ENCODE results near the gene SORCS3.

The SORCS3 gene

GRCh38 chr10:104659809-104660208 lies 18.7 kb downstream of the SORCS3 start:
- DNase-seq (ENCODE audit: insufficient read length, low spot score), result no peak
- no peak for FAIRE-seq
- TF ChIP-seq CTCF (IDR thresholded peaks at IDR 0.05; ENCODE audit: insufficient read depth, missing control alignments), result no peak

DNA sequence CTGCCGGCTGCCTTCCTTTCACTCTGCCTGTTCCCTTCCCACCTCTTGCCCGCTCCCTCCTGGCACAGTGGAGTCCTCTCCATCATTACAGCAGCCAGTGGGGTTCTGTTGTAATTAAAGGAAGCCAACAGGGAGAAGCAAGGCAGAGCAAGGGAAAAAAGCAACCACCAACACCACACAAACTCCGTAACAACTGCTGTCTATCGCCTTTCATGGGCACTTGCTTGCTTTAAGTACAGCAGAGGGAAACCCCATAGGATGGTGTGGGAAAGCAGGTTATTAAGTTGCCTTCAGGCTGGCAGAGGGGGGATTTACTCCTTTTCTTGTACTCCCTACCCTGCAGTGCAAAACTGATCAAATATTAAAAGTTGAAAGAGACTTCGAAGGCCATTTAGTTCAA lies 22.0 kb downstream of the SORCS3 start:
- no peak for FAIRE-seq
- DNase-seq (ENCODE audit: insufficient read length, low spot score), result no peak
- TF ChIP-seq CTCF (IDR thresholded peaks at IDR 0.05; ENCODE audit: insufficient read depth, missing control alignments), result no peak

DNA sequence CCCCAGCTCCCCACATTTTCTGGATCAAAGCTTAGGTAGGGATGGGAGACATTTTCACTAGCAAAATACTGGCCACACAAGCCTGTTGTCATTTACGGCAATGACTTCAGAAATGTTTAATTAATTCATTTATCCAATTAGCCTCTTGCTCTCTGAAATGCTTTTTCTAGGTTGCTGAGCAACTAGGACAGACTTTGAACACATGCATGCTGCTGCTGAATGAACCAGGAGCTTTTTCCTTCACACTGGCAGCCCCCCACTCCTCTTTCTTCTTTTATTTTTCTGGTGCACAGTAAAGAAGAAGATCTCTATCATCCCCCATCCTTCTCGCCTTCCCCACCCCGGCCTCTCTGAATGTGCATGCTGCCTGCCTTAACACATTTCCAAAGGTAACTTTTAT lies 22.5 kb downstream of the SORCS3 start:
- FAIRE-seq, result no peak
- no peak for DNase-seq (ENCODE audit: insufficient read length, low spot score)
- no peak for TF ChIP-seq CTCF (IDR thresholded peaks at IDR 0.05; ENCODE audit: insufficient read depth, missing control alignments)

DNA sequence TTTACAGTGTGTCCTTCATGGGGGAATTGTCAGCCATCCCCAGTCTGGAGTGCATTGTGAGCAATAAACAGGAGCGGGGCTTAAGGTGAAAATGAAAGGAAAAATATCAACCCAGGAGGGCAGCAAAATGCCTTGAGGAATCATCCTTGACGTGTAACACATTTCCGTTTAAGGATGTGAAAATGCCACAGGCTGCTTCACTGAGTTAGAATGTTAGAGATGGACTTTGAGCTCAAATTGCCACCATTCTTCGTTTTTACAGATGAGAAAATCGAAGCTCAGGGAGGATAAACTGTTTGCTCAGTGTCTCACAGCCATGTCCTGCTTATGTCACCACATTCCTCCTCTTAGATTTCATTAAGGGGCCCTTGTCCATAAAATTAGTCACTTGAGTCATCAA lies 23.1 kb downstream of the SORCS3 start:
- no peak for TF ChIP-seq CTCF (IDR thresholded peaks at IDR 0.05; ENCODE audit: insufficient read depth, missing control alignments)
- FAIRE-seq, result no peak
- DNase-seq (ENCODE audit: insufficient read length, low spot score), result no peak

- TF ChIP-seq CTCF (IDR thresholded peaks at IDR 0.05; ENCODE audit: insufficient read depth, missing control alignments), result no peak
- DNase-seq (ENCODE audit: insufficient read length, low spot score) (no peak), FAIRE-seq (no peak)
Observed at GRCh38 chr10:104665174-104665573, 24.1 kb downstream of the SORCS3 start.

GRCh38 chr10:104666106-104666505 lies 25.0 kb downstream of the SORCS3 start:
- TF ChIP-seq CTCF (IDR thresholded peaks at IDR 0.05; ENCODE audit: insufficient read depth, missing control alignments), result no peak
- FAIRE-seq, result no peak

DNA sequence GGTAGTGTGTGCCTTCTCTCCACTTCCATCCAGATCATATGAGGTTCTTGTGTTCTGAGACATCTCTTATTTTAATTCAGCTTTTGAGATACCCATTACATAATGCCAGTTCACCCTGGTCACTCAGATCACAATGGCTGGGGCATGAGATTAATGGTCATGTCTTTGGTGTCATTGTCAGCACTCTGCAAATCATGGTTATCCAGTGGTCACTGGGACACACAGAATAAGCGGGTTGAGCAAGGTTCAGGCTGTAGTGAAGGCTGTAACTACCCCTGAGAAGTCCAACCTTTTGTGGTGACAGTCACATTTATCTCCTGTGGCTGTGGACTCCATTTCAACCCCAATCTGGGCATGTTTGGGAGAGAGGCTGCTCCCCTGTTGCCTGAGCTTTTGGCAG lies 35.8 kb downstream of the SORCS3 start:
- no peak for TF ChIP-seq CTCF (IDR thresholded peaks at IDR 0.05; ENCODE audit: insufficient read depth, missing control alignments)
- FAIRE-seq (no peak), DNase-seq (ENCODE audit: insufficient read length, low spot score) (no peak)

More at GRCh38 chr10:104666106-104666505, 25.0 kb downstream of the SORCS3 start:
- DNase-seq (ENCODE audit: insufficient read length, low spot score), result no peak

Measured in D721Med (cell line).